AG08395 (cell line): ENCODE measurements around the gene FOXO6.

Source experiments
- DNase-seq: peaks from one replicate; pipeline ENCODE4 v3.0.0; 2012; ENCODE audit warnings: mixed read lengths, low spot score

The FOXO6 gene

GRCh38 chr1:41427122-41427913 lies 66.1 kb downstream of the FOXO6 start:
- DNase-seq, result no peak

DNA sequence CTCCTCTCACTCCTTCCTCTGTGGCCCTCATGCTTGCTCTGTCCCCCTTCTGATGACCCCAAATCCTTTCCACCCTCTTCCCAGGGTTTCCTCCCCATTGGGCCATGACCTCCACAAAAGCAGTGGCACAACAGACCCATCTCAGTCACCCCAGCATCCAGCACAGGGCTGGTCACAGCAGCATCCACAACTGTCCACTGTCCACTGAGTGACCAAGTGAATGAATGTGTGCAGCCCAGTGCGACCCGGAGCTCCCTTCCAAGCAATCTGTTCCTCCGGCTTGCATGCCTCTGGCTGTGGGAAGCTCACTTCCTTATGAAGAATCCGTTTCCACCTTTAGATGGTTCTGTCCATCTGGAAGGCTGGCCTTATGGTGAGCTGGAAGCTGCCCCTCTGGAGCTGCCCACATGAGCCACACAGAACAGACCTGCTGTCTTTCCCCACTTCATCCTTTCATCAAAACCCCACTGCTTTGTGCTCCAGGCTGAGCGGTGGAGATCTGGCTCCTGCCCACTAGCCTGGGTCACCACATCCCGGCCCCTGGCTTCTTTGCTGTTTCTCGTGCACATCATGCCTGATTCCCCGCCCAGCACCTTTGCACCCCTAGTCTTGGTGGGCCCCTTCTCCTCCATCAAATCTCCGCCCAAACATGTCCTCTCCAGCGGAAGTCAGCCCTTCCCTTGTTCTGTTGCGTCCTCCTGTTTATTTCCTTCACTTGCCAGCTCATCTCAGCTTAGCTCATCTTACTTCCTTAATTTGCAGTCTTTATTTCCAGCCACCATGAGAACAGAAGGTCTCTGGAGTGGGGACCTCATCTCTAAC lies 66.9 kb downstream of the FOXO6 start:
- DNase-seq, result no peak

DNA sequence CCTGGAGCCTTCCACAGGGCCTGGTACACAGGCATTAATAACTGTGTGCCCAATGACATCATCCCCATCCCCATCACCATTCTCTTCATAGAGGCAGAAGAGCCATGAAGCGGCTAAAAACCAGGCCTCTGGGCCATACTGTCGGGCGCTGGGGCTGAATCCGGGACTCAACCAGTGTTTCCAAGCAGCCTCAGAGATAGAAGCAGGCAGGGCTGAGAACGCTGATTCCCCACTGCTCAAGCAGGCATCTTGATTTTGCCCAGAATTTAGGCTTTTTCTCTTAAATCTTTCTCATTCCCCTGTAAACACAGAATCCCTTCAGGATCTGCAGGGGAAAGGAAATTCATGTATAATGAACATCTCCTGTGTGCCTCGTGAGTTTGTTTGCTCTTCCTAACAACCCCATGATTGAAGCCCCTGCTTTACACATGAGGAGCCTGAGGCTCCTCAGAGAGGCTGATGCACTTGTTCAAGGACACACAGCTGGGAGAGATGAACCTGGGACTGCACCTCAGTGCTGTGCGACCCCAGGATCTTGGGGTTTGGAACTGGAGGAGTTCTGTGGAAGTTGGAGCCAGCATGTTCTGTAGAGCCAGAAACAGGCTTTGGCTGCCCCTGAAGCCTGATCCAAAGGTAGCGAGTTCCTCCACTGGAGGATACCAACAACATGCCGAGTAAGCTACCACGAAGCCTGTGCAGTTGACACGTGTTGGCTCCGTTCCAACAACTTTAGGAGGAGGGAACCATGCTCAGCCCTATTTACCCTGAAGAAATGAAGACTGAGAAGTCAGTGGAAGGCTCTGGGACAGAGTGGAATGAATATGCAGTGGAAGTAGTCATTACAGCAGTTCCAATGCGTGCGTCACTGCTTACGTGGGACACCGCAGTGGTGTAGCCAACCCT lies 67.8 kb downstream of the FOXO6 start:
- DNase-seq, result no peak

DNA sequence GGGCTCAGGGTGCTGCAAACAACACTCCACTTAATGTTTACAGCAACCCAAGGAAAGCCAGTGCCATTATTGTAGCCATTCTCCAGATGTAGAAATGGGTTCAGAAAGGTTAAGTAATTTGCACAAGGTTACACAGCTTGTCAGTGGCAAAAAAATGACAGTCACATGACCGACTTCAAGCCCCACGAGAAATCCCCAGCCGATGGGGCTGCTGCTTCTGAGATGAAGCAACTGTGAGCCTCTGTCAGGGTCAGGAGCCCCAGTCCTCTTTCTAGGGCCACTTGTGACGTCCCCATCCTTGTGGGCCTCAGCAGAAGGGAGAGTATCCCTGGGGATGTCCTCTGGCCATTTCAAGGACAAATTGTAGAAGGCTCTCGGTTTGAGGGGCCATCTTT lies 68.4 kb downstream of the FOXO6 start:
- no peak for DNase-seq

DNA sequence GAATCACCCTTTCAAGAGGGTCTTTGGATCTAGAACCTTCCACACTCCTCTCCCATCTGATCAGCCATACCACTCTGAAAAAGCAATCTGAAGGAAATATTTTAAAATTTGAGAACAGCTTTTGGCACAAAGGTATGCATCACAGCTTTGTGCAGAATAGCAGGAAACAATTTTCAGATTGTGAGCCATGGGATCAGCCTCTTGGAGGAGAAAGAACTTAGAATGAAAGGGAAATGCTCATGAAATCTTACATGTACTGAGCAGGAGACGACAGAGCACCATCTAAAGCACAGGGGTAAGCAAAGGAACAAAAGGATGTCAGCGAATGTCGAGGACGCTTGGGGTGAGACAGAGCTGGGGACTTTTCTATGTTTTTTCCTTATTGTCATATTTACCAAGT lies 68.8 kb downstream of the FOXO6 start:
- DNase-seq, result no peak

DNA sequence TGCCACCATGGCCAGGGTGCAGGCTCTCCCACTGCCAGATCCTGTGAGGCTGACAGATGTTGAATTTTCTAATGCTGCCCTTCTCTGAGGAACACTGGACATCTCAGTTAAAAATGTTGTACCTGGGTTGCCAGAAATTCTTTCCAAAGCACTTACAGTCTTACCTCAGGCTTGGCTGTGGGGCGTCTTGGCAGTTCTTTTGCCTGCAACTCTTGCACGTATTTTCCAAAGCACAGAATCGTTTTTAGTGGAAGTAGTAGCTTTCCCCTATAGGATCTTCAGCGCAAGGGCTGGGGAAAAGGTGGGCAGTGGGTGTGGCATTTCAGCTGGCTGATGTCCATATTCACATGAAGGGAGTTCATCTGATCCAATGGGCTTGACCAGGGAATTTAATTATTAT lies 69.3 kb downstream of the FOXO6 start:
- DNase-seq, result no peak

- no peak for DNase-seq
Observed at GRCh38 chr1:41431490-41432350, 70.5 kb downstream of the FOXO6 start.
